Tibial artery (tissue), 4 donors: ENCODE data around the gene S100G.

Experiments
- DNase-seq, 2 donors: peaks; one replicate each; pipeline ENCODE4 v3.0.0-alpha.2; 2019
- H3K27ac ChIP-seq, 2 donors: fragments of 200-600 bp; sonication (generic) in 1 of 2; 1 replicate in 1 of 2; 2 replicates in 1 of 2; pipeline ENCODE4 v1.5.1; 2018 to 2019; ENCODE audit warnings: mild to moderate bottlenecking in 1 of 2
- H3K27me3 ChIP-seq, 2 donors: fragments of 200-600 bp; sonication (generic) in 1 of 2; one replicate each; pipeline versions ENCODE4 v1.5.1 to v1.6.0; 2016 to 2019
- H3K36me3 ChIP-seq, 3 donors: fragments of 200-600 bp; sonication (generic) in 2 of 3; one replicate each; pipeline ENCODE4 v1.5.1; 2016 to 2019; ENCODE audit warnings: mild to moderate bottlenecking in 2 of 3
- H3K4me1 ChIP-seq, 4 donors: fragments of 200-600 bp; sonication (generic) in 2 of 4; 1 replicate in 3 of 4; 2 replicates in 1 of 4; pipeline ENCODE4 v1.5.1; 2016 to 2019
- H3K4me3 ChIP-seq, 2 donors: fragments of 200-600 bp; sonication (generic) in 1 of 2; 1 replicate in 1 of 2; 2 replicates in 1 of 2; pipeline ENCODE4 v1.5.1; 2018 to 2019; ENCODE audit warnings: mild to moderate bottlenecking in 2 of 2
- H3K9me3 ChIP-seq, 3 donors: fragments of 200-600 bp; sonication (generic) in 1 of 3; one replicate each; pipeline ENCODE4 v1.5.1; 2016 to 2019
- CTCF ChIP-seq, 2 experiments: fragments of 200-600 bp in 1 of 2; fragments of 450-650 bp in 1 of 2; IDR thresholded peaks; one replicate each; pipeline ENCODE4 v1.5.1; 2017 to 2019; ENCODE audit warnings: antibody characterized with exemption in 2 of 2, mild to moderate bottlenecking in 1 of 2, moderate library complexity in 1 of 2
- intact Hi-C: fragments of 100-400 bp; cut with DNase I; formaldehyde crosslinking; loops from one replicate; pipeline ENCODE4 v1.15.0; 2023; ENCODE audit warnings: low total_unique reads

Gene S100G

GRCh38 chrX:16628946-16629595 is 20.9 kb upstream of the S100G start:
- no peak for TF ChIP-seq CTCF (IDR thresholded peaks at IDR 0.05)
- no peaks in the 10 kb centered on the region for H3K9me3 ChIP-seq
- no peak overlapping the region for H3K27ac ChIP-seq

GRCh38 chrX:16629909-16630308 is 20.0 kb upstream of the S100G start:
- DNase-seq: no peak
- no peaks in the 10 kb centered on the region for H3K27me3 ChIP-seq
- H3K36me3 ChIP-seq: no peaks in the 10 kb centered on the region
- no peak for TF ChIP-seq CTCF (IDR thresholded peaks at IDR 0.05)
- no peaks in the 10 kb centered on the region for H3K4me1 ChIP-seq
- intact Hi-C loops: no loop called here
- H3K4me3 ChIP-seq: no peak overlapping the region
- H3K9me3 ChIP-seq: no peaks in the 10 kb centered on the region
- H3K27ac ChIP-seq: no peak overlapping the region

More at GRCh38 chrX:16628946-16629595, 20.9 kb upstream of the S100G start:
- Histone ChIP-seq H3K36me3 (no peaks in the 10 kb centered on the region), H3K4me1 (no peaks in the 10 kb centered on the region), H3K27me3 (no peaks in the 10 kb centered on the region), H3K4me3 (no peak overlapping the region)
- no peak for DNase-seq
- intact Hi-C loops: no loop called here

- H3K27ac ChIP-seq: no peak overlapping the region
- H3K27me3 ChIP-seq: no peaks in the 10 kb centered on the region
- TF ChIP-seq CTCF (IDR thresholded peaks at IDR 0.05): no peak
- no peak overlapping the region for H3K4me3 ChIP-seq
- H3K9me3 ChIP-seq: no peaks in the 10 kb centered on the region
- intact Hi-C loops: no loop called here
- DNase-seq: no peak
- no peaks in the 10 kb centered on the region for H3K4me1 ChIP-seq
- H3K36me3 ChIP-seq: peaks cover 0 to 8% (median 0%) of the 10 kb centered on the region in 3 donors
Observed at GRCh38 chrX:16633754-16634153, 16.2 kb upstream of the S100G start.

- H3K4me1 ChIP-seq: no peaks in the 10 kb centered on the region
- no peaks in the 10 kb centered on the region for H3K27me3 ChIP-seq
- H3K4me3 ChIP-seq: no peak overlapping the region
- H3K27ac ChIP-seq: no peak overlapping the region
- no peak for DNase-seq
- no peaks in the 10 kb centered on the region for H3K9me3 ChIP-seq
- intact Hi-C loops: no loop called here
- no peak for TF ChIP-seq CTCF (IDR thresholded peaks at IDR 0.05)
- H3K36me3 ChIP-seq: peaks cover 0 to 8% (median 0%) of the 10 kb centered on the region in 3 donors
Observed at GRCh38 chrX:16635040-16635439, 14.9 kb upstream of the S100G start.

- no peak overlapping the region for H3K27ac ChIP-seq
- H3K27me3 ChIP-seq: no peaks in the 10 kb centered on the region
- DNase-seq: no peak
- no peak overlapping the region for H3K4me3 ChIP-seq
- H3K4me1 ChIP-seq: no peaks in the 10 kb centered on the region
- peaks cover 0 to 8% (median 0%) of the 10 kb centered on the region in 3 donors for H3K36me3 ChIP-seq
- no peaks in the 10 kb centered on the region for H3K9me3 ChIP-seq
- TF ChIP-seq CTCF (IDR thresholded peaks at IDR 0.05): no peak
- intact Hi-C loops: no loop called here
Observed at GRCh38 chrX:16635596-16635995, 14.4 kb upstream of the S100G start.

GRCh38 chrX:16638533-16638932 is 11.4 kb upstream of the S100G start:
- Histone ChIP-seq H3K4me3 (no peak overlapping the region), H3K27ac (no peak overlapping the region), H3K36me3 (peaks cover 0 to 8% (median 0%) of the 10 kb centered on the region in 3 donors), H3K27me3 (no peaks in the 10 kb centered on the region), H3K4me1 (no peaks in the 10 kb centered on the region), H3K9me3 (no peaks in the 10 kb centered on the region)
- intact Hi-C loops: no loop called here
- DNase-seq: no peak
- TF ChIP-seq CTCF (IDR thresholded peaks at IDR 0.05): no peak
